NCI-H187 (cell line): ENCODE results near the gene FBXO9.

ENCODE experiments used
- DNase-seq, 2 experiments: peaks; one replicate each; lab custom pipeline; 2025; lab: John Stamatoyannopoulos, UW

Gene FBXO9

DNA sequence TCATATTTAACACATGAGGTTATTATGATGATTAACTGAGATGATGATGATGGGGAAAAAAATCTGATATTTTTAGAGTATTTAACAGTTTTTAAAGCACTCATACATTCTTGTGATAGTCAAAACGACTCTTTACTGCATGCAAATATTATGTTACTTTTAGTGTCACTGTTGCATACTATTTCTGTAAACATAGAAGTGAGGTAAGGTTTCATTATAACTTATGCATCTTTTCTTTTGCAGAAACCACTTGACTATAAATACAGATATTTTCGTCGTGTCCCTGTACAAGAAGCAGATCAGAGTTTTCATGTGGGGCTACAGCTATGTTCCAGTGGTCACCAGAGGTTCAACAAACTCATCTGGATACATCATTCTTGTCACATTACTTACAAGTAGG, 30.1 kb downstream of the FBXO9 start:
- no peak for DNase-seq

DNA sequence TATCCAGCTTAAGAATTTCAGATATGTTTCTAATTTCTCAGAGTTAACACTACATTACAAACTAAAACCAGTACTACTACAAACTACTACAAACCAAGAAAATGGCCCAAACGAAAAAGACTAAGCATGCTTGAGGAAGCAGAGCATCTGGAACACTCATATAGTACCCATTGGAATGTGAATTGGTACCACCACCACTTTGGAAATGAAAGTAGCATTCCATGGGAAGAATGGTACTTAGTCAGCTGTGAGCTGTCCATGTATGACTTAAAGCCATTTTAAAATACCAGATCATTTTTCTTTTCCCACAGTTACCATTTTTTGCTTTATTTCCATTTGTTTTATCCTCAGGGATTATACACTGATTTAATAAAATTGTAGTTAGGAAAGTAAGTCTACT, 30.5 kb downstream of the FBXO9 start:
- no peak for DNase-seq

DNA sequence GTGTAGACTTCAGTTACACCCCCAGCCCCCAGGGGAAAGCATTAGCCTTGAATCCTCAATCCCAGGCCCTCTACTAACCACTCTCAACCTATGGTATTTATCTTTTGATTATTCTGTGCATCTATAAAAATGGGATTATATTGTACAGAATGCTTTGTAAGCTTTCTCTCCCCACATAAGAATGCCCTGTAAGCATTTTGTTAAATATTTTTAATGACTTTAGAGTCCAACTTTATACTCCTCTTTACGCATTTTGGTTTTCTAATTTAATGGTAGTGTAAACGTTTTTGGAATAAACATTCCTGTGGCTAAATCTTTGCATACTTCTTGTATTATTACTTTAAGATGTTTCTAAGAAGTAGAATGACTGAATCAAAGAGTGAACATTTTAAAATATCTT, 35.4 kb downstream of the FBXO9 start:
- no peak for DNase-seq

DNA sequence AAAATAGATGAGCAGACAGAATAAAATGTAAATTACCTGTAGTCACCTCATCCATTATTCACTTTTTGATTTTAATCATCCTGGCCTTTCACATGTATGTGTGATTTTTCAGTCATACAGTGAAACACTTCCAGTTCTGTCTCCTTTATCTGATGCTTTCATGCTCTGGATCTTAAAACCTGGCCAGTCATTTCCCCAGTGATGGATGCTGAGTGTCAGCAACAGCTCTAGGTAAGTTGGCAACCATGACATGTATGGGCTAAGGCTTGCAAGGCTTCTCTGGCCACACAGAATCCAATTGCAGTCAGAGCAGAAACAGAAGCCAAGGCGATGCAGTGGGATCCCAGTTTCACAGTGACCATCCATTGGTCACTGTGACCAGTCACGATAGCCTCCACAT, 35.8 kb downstream of the FBXO9 start:
- DNase-seq = no peak

DNA sequence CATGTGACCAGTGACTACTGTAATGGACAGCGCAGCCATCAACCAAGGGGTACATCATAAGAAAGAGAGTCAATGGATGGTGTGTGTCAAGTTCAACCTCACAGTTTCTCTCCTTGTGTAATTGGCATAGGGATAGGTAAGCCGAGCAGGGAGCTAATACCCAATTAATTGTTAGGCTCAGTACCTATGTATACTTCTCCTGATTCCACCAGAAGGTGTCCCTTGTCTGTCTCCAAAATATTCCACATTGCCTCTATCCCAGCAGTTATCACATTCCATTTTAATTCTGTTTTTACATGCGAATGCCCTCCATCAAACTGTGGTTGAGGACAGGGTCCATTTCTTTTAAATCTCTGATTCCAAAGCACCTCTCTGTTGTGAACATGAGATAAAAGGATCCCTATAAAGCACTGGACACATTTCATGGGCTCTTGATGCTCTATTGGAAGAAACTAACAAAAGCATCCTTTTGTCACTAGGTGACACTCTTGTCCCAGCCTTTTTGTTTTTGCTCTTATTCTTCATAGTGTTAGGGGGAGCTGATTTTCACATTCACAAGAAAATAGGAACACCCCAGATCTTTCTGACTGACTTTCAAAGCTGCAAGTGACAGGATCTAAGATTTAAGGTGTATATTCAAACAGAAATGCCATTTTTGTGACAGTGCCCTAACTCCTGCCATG, 38.9 kb downstream of the FBXO9 start:
- no peak for DNase-seq

DNA sequence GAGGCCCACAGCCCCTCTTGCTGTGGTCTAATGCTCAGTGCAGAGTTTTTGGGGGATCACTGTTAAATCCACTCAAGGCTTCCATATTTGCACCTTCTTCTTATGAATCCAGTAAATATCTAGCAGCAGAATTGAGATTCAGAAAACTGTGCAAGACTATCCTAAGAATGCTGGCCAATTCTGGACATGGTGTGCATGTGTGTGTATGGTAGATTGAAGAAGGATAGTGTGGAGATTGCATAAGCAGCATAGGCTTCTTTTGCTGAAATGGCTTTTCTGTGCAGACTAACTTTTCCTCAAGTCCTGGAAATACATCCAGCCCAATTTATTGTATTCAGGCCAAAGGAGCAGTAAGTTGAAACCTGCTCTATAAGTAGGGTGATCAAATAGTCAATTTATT, 39.7 kb downstream of the FBXO9 start:
- DNase-seq = no peak

DNA sequence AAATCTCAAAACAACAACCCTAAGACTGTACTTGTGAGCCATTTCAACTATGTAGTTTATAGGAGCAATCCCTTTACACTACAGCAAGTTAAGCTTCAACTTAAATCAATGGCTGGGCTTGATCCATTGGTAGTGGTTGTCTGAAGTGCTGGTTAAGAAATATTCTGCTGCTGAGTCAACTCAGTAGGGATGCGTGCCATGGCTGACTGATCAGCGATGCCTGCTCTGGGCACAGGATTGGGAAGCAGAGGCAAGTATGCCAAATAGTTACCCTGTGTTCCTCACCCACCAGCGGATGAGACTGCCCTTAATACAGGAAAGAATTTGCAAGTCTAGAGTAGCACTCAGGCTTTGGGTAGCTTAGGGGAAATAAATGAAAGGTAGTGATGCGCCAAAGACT, 41.9 kb downstream of the FBXO9 start:
- no peak for DNase-seq

DNA sequence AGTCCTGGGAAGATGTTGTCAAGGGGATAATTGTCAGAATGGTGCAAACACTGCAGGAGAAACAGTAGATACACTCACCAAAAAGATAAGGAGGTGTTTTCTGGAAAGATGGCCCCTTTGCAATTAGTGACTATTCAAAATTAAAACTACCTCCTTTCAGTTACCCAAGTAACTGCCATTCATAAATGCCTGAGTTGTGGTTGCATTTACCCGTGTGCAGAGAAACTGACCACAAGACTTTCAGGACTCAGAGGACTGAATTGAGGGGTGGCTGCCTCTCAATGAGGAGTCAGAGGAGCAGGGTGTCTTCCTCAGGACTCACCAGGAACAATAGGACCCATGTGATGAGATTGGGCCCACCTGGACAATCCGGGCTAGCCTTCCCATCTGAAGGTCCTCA, 44.4 kb downstream of the FBXO9 start:
- DNase-seq = no peak

DNA sequence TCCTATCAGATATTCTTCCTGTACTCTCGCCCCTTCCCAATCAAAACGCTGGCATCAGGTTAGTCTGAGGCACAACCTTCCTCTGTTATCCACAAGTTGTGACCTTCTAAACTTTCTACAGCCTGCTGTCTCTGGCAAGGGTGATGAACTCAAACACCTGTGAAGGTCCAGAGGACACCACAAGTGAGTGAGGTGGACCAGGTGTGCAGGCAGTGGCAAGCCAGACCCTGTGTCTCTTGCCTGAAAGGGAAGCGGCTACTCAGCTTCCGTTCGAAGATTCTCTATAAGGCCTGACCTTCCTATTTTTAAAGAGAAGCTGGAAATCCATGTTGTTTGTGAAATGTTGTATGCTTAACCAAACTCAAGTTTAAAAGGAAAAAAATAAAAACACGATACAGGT, 46.7 kb downstream of the FBXO9 start:
- no peak for DNase-seq

DNA sequence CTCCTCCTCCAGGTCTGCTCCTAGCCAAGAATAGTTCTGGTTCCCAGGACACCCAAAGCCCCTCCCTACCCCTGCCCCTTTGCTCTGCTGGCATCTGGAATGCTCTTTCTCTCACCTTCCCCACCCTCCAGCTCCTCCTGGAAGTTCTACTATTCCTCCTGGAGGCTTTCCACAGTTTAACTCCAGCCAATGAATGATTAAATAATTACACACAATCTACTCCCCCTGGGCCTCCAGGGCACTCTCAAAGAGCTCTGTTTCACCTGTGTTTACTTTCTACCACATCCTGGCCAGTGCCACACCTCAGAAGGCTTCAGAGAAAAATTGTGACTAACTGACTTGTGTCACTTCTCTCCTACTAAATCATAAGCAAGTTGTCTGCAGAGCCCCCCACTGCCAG, 47.2 kb downstream of the FBXO9 start:
- no peak for DNase-seq

DNA sequence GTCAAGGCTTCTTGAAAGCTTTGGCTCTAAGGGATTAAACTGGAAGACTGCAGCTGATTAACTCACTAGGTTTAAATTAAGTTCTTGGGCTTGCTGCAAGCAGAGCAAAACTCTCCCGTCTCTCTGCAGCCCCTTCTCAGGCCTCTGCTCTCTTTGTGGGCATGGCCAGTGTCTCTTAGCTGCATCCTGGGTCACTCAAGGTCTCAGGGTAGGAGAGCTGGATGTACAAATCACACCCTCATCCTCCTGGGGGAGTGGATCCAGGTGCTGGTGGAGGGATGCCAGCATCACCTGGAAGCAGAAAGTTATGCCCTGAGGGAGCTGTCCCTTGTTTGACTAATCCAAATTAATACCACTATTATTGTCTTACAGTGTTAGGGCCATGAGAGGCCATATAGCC, 47.7 kb downstream of the FBXO9 start:
- DNase-seq = no peak

DNA sequence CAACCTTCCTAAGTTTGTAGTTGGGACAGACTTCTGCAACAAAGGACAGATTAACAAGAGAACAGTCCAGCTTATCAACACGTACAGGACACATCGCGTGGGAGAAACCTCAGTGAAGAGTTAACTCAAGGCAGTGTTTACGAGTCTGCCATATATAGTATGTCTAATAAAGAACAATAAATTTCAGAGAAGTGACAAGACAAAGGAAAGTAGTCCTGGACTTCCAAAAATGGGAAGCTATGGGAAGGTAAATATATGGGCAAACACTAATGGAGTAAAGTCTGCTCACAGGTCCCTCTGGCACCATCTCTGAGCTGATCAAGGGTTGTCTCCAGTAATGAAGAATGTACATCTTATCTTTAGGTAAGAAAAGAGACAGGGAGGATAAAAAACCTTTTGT, 48.5 kb downstream of the FBXO9 start:
- DNase-seq = no peak

DNA sequence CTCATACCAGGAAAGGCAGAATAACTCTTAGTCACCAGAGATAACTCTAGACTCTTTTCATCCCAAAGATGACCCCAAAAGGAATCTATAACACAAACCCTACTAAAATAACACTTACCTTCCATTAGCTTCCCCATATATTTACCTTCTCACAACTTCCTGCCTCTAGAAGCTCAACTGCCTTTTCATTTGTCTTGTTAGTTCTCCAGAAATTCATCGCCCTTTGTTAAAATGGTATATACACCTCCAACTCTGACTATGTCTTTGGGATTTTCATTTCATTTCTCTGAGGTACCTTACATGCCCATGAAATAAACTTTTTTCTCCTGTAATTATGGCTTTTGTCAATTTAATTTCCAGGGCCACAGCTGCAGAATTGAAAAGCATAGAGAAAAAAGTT, 49.9 kb downstream of the FBXO9 start:
- no peak for DNase-seq

DNA sequence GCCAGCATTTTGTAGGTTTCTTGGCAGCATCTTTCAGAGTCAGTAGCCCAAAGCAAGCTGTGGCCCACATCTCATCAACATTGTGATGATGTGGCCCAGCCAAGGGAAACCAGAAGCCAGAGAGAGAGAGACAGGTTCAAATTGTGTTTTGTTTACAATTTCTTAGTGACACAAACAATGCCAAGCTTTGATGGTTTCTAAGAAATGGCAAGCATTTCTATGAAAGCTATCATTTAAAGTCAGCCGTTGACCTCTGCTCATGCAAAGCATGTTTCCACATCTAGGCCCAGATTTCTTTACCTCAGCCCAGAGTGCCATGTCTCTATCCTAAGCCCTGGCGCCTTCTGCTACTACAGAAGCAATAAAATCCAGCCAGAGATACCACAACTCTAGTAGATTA, 50.5 kb downstream of the FBXO9 start:
- no peak for DNase-seq

DNA sequence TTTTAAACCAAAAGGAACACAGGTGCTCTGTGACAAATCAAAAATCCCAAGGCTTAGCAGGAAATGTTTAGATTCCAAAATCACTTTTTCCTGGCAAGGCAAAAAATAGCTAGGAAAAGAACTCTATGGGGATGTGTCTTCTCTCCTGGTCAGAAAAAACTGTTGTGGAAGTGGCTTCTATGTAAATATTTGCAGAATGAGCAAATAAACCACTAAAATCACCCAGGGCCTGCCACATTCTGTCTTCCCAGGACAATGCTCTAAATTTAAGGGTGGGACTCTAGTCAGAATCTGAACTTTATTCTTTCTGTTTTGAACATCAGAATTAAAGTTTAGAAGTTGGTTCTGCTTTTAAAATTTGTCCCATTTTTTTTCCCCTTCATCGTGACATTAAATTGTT, 54.1 kb downstream of the FBXO9 start:
- no peak for DNase-seq

DNA sequence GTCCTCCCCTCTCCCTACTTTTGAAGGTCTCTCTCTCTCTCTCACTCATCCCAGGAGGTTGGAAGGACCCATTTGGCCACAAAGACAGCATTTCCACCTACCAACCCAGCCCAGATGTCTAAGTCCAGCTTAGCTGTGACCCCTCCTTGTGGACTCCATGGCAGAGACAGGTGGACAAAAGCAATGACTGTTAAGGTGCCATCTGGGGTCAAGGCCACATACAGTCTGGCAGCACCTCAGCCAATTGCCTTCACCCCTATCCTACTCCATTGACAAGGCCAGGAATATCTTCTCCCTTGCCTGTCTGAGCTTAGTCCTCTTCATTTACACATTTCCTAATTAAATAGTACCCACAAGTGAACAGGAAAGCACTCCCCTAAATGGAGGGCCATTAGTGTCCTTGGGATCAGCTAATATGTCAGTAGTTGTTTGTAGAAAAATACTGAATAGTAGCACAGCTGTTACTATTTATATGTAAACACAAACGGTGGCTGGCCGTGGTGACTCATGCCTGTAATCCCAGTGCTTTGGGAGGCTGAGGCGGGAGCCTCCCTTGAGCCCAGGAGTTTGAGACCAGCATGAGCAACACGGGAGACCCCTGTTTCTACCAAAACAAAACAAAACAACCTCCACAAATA, 54.7 kb downstream of the FBXO9 start:
- no peak for DNase-seq

DNA sequence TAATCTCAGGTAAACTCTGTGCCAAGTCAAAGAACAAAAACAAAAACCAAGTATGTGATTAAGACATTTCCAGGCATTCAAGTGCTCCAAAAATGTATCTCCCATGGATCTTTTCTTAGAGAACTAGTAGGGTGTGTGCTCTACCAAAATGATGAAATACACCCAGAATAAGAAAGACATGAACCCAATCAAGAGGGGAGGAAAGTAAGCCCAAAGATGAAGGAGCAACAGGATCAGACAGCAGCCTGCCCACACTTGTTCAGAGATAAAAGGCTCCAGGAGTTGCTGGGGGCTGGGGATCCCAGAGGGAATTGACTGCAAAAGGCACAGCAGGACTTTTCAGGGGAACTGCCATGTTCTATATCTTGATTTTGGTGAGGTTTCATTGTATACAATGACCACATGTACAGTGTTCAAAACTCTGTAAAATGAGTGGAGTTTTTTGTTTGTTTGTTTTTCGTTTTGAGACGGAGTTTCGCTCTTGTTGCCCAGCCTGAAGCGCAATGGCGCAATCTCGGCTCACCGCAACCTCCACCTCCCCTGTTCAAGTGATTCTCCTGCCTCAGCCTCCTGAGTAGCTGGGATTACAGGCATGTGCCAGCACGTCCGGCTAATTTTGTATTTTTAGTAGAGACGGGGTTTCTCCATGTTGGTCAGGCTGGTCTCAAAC, 59.1 kb downstream of the FBXO9 start:
- DNase-seq = no peak

DNA sequence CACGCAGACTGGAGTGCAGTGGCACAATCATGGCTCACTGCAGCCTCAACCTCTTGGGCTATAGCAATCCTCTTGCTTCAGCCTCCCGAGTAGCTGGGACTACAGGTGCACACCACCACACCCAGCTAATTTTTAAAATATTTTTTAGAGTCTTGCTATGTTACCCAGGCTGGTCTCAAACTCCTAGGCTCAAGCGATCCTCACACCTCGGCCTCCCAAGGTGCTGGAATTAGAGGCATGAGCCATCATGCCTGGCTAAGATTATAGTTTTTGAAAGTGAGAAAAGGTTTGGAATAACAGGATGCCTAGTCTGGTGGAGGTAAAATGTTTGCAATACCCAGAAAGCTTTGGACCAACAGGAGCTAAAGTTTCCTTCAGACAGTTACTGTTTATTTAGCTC, 60.1 kb downstream of the FBXO9 start:
- no peak for DNase-seq

DNA sequence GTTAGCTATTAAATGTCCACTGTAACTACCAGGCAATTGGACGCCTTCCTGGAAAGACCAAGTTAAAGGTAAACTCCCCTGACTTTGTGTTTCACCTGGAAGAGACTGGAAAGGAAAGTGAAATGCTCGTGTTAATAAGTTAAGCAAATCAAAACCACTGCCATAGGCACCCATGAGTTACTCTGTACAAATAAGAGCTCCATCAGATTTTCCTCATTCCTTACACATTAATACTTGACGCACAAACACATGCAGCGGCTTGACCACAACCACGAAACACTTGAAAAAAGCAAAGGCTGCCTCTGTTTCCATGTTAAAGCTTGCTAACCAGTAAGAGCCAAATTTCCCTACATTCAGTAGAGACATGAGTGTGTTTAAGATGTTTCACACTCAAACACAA, 63.6 kb downstream of the FBXO9 start:
- DNase-seq = no peak

DNA sequence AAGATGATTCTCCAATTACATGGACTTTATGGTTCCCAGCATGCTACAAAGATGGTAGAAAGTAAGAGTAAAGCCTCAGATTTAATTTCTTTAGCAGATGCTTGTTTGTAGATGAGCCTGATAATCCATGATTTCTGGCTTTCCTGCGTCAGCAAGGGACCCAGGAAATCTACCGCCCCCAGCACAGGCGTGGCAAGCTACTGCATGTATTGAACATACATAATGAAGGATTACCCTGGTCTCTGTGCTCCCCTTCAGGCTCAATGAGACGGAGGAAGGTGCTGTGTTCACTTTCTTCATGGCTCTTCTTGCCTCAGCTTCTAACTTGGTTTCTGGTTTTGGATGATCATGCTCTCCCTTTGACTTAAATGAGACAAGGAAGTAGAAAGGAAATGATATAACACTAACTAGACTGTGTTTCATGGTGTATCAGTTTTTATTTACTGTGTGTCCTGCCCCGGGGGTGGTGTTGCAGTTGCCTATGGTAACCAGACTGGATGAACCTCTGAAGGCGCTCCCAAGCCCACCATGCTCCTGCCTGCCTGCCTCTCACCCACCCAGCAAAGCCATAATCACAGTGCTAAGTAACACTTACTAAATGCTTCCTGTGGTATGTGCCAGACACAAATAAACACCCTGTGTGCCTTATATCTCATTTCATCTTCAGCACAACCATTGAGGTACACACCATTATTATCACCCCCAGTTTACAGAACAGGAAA, 65.5 kb downstream of the FBXO9 start:
- DNase-seq = no peak

DNA sequence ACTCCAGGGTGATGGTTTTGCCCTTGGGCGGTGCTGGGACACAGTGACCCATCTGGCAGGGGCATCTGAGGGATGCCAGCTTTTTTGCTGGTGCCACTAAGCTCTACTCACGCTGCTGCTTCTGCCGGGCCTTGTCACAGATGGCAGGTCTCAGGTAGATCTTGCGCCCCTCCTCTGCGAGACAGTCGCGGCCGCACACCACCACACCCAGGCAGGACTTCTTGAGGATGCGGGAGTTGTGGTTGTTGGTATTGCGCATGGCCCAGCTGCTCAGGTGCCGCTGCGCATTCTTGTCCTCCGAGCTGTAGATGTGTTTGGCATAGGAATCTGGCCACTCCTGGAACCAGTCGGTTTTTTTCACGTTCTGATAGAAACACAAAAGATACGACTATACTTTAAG, 68.8 kb downstream of the FBXO9 start:
- DNase-seq = no peak

DNA sequence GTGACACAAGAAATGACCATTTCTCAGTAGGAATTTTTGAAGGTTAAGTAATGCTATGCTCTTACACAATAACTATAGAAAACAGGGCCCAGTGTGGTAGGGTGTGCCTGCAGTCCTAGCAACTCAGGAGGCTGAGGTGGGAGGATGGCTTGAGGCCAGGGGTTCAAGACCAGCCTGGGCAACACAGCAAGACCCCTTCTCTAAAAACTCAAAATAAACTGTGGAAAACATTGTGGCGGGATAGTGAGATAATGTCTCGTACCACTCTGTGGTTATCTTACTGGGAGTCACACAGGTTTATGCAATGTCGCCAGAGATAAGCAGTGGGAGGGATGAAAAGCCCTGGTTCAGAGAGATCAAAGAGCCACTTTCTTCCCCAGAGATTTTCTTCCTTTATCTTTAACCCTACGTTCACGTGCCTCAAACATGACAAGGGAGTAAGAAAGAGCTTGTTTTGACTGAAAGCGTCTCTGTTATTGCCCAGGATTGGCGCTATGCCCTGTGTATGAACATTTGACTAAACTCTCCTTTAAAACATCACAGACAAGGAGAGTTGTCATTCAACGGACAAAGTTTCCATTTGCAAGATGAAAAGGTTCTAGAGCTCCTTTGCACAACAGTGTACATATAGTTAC, 69.5 kb downstream of the FBXO9 start:
- DNase-seq = no peak
